SK-N-SH treated with all-trans-retinoic acid at 6 μM for 48 hours (cell line): Measurements from ENCODE around the gene MVD.

Experiments
- BACH2 ChIP-seq: fragments of 250-450 bp; sonication (Bioruptor Pico); IDR thresholded peaks from 2 replicates; pipeline ENCODE4 v1.9.0; 2021; ENCODE audit warnings: mild to moderate bottlenecking, borderline replicate concordance
- PPARA ChIP-seq: fragments of 250-450 bp; sonication (Bioruptor Pico); IDR thresholded peaks from 2 replicates; pipeline ENCODE4 v1.5.0; 2020; ENCODE audit warnings: mild to moderate bottlenecking, borderline replicate concordance
- RARB ChIP-seq: fragments of 250-450 bp; sonication (Bioruptor Pico); IDR thresholded peaks from 2 replicates; pipeline ENCODE4 v1.8.0; 2021; ENCODE audit warnings: mild to moderate bottlenecking, moderate library complexity
- TCF4 ChIP-seq: fragments of 250-450 bp; sonication (Bioruptor Pico); IDR thresholded peaks from 2 replicates; pipeline ENCODE4 v1.8.0; 2021; ENCODE audit warnings: mild to moderate bottlenecking, moderate library complexity, borderline replicate concordance
- TOX ChIP-seq: fragments of 250-450 bp; sonication (Bioruptor Pico); IDR thresholded peaks from 2 replicates; pipeline ENCODE4 v1.8.0; 2021; ENCODE audit warnings: mild to moderate bottlenecking, moderate library complexity, borderline replicate concordance
- ZC3H10 ChIP-seq: fragments of 250-450 bp; sonication (Bioruptor Pico); IDR thresholded peaks from 2 replicates; pipeline ENCODE4 v1.5.1; 2021; ENCODE audit warnings: mild to moderate bottlenecking, moderate library complexity
- ZFP30 ChIP-seq: fragments of 450-650 bp; formaldehyde crosslinking; IDR thresholded peaks from 2 replicates; pipeline ENCODE4 v1.5.0; 2022; ENCODE audit warnings: mild to moderate bottlenecking, moderate library complexity
- ZNF565 ChIP-seq: fragments of 450-650 bp; formaldehyde crosslinking; conservative IDR thresholded peaks from 2 replicates; pipeline ENCODE4 v1.5.0; 2020; ENCODE audit warnings: low read depth, mild to moderate bottlenecking, moderate library complexity
- ZNF70 ChIP-seq: fragments of 450-650 bp; formaldehyde crosslinking; IDR thresholded peaks from 2 replicates; pipeline ENCODE4 v1.5.0; 2020; ENCODE audit warnings: mild to moderate bottlenecking, moderate library complexity
- ZNF8 ChIP-seq: fragments of 450-650 bp; formaldehyde crosslinking; IDR thresholded peaks from 2 replicates; pipeline ENCODE4 v1.5.0; 2020; ENCODE audit warnings: mild to moderate bottlenecking, moderate library complexity
- TF ChIP-seq, protein P1 (sequence below): fragments of 250-450 bp; sonication (Bioruptor Pico); IDR thresholded peaks from 2 replicates; pipeline ENCODE4 v1.5.0; 2020; ENCODE audit warnings: mild to moderate bottlenecking, moderate library complexity
- TF ChIP-seq, protein P2 (sequence below): fragments of 250-450 bp; sonication (Bioruptor Pico); IDR thresholded peaks from 2 replicates; pipeline ENCODE4 v1.8.0; 2020; ENCODE audit warnings: mild to moderate bottlenecking, moderate library complexity, borderline replicate concordance

DNA sequence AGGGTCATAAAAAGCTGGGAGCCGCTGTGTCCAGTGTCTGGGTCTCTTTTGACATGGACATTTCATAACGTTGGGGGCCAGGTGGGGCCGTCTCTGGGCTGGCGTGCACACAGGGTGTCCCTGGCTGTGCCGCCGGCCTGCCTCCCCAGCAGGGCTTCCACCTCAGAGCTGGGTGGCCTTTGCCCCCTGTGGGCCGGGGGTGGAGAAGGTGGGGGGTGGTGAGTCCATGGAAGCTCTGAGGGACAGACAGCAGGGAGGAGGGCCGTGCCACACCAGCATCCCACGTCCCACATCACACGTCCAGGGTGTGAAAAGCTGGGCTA lies 24.3 kb upstream of the MVD start:
- TF ChIP-seq ZC3H10 (CRISPR knock-in tag) (no peak), BACH2 (CRISPR knock-in tag) (no peak), TOX (no peak), ZNF70 (CRISPR knock-in tag) (no peak), ZNF565 (CRISPR knock-in tag) (no peak), ZFP30 (CRISPR knock-in tag) (no peak), TCF4 (no peak), RARB (no peak), PPARA (CRISPR knock-in tag) (no peak), ZNF8 (CRISPR knock-in tag) (no peak)
- TF ChIP-seq, protein P1, sequence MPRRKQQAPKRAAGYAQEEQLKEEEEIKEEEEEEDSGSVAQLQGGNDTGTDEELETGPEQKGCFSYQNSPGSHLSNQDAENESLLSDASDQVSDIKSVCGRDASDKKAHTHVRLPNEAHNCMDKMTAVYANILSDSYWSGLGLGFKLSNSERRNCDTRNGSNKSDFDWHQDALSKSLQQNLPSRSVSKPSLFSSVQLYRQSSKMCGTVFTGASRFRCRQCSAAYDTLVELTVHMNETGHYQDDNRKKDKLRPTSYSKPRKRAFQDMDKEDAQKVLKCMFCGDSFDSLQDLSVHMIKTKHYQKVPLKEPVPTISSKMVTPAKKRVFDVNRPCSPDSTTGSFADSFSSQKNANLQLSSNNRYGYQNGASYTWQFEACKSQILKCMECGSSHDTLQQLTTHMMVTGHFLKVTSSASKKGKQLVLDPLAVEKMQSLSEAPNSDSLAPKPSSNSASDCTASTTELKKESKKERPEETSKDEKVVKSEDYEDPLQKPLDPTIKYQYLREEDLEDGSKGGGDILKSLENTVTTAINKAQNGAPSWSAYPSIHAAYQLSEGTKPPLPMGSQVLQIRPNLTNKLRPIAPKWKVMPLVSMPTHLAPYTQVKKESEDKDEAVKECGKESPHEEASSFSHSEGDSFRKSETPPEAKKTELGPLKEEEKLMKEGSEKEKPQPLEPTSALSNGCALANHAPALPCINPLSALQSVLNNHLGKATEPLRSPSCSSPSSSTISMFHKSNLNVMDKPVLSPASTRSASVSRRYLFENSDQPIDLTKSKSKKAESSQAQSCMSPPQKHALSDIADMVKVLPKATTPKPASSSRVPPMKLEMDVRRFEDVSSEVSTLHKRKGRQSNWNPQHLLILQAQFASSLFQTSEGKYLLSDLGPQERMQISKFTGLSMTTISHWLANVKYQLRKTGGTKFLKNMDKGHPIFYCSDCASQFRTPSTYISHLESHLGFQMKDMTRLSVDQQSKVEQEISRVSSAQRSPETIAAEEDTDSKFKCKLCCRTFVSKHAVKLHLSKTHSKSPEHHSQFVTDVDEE, result no peak
- TF ChIP-seq, protein P2, sequence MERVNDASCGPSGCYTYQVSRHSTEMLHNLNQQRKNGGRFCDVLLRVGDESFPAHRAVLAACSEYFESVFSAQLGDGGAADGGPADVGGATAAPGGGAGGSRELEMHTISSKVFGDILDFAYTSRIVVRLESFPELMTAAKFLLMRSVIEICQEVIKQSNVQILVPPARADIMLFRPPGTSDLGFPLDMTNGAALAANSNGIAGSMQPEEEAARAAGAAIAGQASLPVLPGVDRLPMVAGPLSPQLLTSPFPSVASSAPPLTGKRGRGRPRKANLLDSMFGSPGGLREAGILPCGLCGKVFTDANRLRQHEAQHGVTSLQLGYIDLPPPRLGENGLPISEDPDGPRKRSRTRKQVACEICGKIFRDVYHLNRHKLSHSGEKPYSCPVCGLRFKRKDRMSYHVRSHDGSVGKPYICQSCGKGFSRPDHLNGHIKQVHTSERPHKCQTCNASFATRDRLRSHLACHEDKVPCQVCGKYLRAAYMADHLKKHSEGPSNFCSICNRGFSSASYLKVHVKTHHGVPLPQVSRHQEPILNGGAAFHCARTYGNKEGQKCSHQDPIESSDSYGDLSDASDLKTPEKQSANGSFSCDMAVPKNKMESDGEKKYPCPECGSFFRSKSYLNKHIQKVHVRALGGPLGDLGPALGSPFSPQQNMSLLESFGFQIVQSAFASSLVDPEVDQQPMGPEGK (CRISPR knock-in tag), result no peak
